ENCODE data around the gene CCDC192.
A peak's percentile ranks its signal among the peaks of the same experiment; 100 is the strongest.

- TF ChIP-seq SUZ12 (IDR thresholded peaks at IDR 0.05) = no peak
- TF ChIP-seq ELF4 (IDR thresholded peaks at IDR 0.05) = no peak
- peak; percentile 28; the same call in 1 of the 2 replicates for TF ChIP-seq PKNOX1 (IDR thresholded peaks at IDR 0.05)
- no peak for TF ChIP-seq LEF1 (IDR thresholded peaks at IDR 0.05; ENCODE audit: borderline replicate concordance)
Observed at GRCh38 chr5:127820910-127821553, 117.8 kb downstream of the CCDC192 start.

Measured in HEK293T (cell line).